Measurements from ENCODE around the gene DDAH2.

DDAH2 gene

DNA sequence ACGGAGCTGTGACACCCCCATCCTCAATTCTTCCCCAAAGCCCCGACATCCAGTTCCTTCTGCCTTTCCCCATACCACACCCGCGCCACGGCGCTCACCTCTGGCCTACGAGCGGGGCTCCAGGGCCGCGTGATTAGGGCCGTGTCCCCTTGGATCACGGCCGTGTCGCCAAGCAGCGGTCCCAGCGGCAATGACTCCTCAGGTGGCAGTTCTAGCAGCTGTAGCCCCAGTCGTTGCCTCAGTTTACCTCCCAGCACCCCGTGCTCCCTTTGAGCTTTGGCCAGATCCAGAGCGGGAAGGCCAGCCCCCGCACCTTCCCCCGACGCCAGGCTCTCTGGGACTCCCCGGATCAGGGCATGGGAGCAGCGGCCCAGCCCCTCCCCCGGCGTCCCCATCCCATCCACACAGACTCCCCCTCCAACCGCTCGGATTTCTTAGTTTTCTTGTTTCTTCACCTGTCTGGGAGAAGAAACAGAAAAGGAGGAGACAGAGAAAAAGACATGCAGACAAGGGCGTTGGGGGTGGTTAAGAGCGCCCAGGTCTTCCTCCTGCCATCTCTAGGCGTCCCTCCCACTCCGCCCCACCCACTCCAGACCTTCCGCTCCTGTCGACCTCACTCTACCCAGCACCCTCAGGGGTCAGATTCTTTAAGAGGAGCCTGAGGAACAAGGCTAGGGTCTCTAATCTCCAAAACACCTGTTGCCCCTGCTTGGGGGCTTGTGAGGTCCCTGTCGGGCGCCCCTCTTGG is at the start of gene DDAH2:
Gene DDAH2, minus strand, starts transcription at position 533 of the 748 bp plus-strand sequence. Its CDS starts 138 bp downstream, at position 395.
- no peak for DNase-seq

DNA sequence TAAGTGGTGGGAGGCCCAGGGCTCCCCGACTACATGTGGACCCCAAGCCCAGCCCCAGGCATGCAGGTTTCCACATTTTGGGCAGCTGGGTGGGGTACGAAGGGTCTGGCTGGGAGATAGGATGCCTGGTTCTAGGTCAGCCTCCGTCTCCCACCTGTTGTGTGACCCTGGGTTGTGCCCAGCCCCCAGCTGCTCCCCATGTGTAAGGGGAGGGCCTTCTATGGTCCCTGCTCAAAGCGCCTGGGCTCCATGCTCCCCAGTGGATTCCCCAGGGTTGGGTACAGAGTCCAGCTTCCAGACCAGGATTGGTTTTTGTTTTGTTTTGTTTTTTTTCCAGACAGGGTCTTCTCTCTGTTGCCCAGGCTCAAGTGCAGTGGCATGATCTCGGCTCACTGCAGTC is 49.1 kb upstream of the DDAH2 start:
- DNase-seq, result no peak

- no peak for DNase-seq
Measured at GRCh38 chr6:31777667-31778050, 48.6 kb upstream of the DDAH2 start.

- DNase-seq, result peak; percentile 72
Measured at GRCh38 chr6:31776989-31777666, 48.0 kb upstream of the DDAH2 start, which contains the start of gene VWA7. Gene VWA7, minus strand, starts transcription at chr6:31777328. Its CDS starts 549 bp downstream, at chr6:31776779.

- DNase-seq, result no peak
Measured at GRCh38 chr6:31776485-31776988, 47.4 kb upstream of the DDAH2 start.

DNA sequence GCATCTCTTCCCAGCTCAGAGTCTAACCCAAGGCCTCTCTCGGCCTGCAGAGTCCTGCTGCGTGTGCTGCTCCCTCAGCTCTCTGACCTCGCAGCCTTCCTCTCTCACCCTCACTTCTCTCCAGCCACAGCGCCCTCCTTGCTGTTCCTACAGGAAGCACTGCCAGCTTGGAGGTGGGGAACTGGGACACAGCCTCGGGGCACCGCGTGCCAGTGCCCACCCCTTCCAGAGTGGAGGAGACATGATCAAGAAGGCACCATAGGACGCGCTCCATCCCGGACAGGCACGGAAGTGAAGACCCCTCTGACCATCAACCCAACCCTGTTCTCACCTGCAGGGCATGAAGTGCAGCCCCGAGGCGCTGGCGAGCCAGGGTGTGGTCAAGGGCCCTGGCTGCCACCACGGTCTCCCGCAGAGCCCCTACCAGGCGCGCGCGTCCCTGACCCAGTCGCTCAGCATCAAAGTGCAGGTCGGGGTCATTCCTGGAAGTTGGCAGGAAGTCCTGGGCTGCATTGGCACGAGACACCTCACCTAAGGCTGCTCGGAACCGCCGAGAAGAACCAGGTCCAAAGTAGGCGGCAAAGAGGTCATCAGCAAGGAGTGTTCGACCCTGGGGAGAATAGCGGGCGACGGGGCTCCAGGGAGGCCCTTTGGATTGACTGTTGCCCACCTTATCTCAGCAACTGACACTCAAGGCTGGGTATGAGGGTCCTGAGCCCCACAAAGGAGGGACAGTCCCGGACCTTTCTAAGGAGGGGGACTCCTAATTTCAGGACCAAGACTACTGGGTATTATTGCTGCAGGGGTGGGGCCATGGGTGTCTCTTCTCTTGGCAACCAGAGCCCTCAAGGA is 46.8 kb upstream of the DDAH2 start:
- DNase-seq, result no peak

- DNase-seq, result no peak
Measured at GRCh38 chr6:31775184-31775583, 46.1 kb upstream of the DDAH2 start.

DNA sequence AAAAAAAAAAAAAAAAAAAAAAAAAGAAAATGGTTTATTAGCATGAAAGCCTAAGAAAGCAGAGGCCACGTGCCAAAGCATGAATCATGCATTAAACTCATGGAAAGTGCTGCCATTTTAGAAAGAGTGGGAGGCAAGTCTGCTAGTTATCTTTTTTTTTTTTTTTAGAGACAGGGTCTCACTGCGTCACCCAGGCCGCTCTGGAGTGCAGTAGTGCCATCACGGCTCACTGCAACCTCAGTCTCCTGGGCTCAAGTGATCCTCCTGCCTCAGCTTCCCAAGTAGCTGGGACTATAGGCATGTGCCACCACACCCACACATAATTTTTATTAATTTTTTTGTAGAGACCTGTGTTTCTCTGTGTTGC is 42.9 kb upstream of the DDAH2 start:
- no peak for DNase-seq

GRCh38 chr6:31770860-31771259 is 41.8 kb upstream of the DDAH2 start:
- no peak for DNase-seq

GRCh38 chr6:31769684-31770371 is 40.7 kb upstream of the DDAH2 start:
- peak; percentile 67 for DNase-seq

DNA sequence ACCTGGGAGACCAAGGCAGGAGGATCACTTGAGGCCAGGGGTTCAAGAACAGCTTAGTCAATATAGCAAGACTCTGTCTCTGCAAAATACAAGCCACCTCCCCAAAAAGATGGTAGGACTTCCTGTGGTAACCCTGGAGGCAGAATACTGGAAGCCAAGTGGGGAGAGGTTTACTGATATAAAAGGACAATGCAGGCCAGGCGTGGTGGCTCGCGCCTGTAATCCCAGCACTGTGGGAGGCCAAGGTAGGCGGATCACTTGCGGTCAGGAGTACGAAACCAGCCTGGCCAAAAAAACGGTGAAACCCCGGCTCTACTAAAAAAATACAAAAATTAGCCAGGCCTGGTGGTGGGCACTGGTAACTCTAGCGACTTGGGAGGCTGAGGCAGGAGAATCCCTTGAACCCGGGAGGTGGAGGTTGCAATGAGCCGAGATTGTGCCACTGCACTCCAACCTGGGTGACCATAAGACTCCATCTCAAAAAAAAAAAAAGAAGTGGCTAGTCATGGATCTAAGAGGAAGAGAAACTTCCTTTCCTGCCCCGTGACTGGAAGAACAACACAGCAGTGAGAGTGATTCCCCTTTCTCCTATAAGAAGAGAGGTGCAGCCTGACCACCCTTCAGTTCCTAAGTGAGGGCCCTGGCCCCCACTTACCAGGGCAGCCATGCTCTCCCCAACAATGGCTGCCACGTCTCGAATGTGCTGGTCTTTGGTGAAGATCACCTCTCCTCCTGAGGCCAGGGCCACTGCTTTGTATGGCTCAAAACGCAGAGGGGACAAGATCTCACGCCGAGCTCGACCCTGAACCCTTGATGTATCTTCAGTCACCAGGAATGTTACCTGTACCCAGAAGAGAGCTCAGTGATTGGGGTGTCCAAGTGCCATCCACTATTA is 39.5 kb upstream of the DDAH2 start:
- no peak for DNase-seq

- no peak for DNase-seq
Measured at GRCh38 chr6:31767096-31767645, 38.1 kb upstream of the DDAH2 start.

- no peak for DNase-seq
Measured at GRCh38 chr6:31765910-31766794, 37.1 kb upstream of the DDAH2 start.

- DNase-seq, result no peak
Measured at GRCh38 chr6:31765559-31765909, 36.4 kb upstream of the DDAH2 start.

DNA sequence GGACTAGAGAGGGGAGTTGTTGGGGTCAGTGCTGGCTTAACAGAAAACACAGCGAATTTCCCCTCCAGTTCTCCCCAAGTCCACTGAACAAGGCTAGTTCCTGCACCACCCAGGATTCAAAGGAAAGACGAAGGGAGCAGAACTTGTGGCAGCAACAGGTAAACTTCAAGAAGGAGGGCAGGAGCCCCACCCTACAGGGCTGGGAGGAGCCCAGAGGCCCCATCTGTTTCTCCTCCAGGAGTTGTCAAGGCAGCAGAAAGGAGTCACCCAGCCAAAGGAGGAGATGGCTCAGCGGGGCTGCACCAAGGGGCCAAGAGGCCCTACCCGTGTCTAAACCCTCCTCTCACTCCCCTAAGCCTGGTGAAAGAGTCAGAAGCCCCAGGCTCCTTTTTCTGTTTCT is 35.1 kb upstream of the DDAH2 start:
- DNase-seq, result no peak

DNA sequence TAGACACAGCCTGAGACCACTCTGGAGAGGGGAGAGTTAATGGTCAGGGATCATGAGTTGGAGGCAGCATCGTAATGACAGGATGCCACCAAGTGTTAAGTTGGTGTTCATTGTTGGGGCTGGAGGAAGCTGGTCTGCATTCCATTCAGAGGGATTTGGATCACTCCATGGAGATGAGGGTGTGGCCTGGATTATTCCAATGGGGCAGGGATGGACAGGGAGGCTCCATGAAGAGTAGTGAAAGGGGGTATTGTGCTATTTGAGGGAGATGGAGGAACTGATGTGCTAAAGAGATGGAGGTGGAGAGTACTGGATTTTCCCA is 34.5 kb upstream of the DDAH2 start:
- no peak for DNase-seq

- no peak for DNase-seq
Measured at GRCh38 chr6:31762878-31763618, 33.9 kb upstream of the DDAH2 start.

- no peak for DNase-seq
Measured at GRCh38 chr6:31762356-31762755, 33.3 kb upstream of the DDAH2 start, which contains the start of gene SAPCD1. Gene SAPCD1, plus strand, starts transcription at chr6:31762656. Its CDS starts 399 bp downstream, at chr6:31763055.

- DNase-seq, result no peak
Measured at GRCh38 chr6:31761343-31761742, 32.2 kb upstream of the DDAH2 start.

DNA sequence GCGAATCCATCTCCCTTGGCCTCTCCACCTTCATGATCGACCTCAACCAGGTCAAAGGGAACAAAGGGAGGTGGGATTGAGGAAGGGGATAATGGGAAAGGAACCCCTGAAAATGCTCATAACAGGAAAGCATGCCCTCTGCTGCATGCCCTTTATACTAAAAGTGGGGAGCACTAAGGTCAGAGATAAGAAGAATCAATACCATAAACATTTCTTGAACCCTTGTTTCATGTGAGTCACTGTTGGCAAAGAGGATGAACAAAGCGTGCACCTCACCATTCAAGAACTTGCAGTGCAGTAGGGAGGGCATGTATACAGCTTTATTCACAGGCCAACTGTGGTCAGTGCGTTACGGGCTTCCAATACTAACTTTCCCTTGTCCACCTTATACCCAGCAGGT is 31.7 kb upstream of the DDAH2 start:
- DNase-seq, result no peak

Data from femur (tissue), 1 donor.